D721Med (cell line): ENCODE results near the gene WIF1.

Experiments
- DNase-seq: peaks from one replicate; pipeline ENCODE4 v3.0.0; 2011; ENCODE audit warnings: low spot score; ENCODE audit not compliant: insufficient read length
- FAIRE-seq: peaks from 2 replicates; lab custom pipeline; 2011; peaks lifted over from hg19 to GRCh38; lab: Jason Lieb, UNC
- CTCF ChIP-seq: IDR thresholded peaks from 2 replicates; pipeline ENCODE4 v1.5.1; 2012; ENCODE audit warnings: mild to moderate bottlenecking, control low read depth; ENCODE audit not compliant: insufficient read depth; ENCODE audit errors: missing control alignments

Gene WIF1

GRCh38 chr12:65016881-65017650, 104.0 kb downstream of the WIF1 start:
- TF ChIP-seq CTCF: no peak
- FAIRE-seq (no peak), DNase-seq (no peak)

GRCh38 chr12:65015850-65016249, 105.3 kb downstream of the WIF1 start:
- no peak for FAIRE-seq
- TF ChIP-seq CTCF: no peak
- no peak for DNase-seq

- no peak for DNase-seq
- no peak for TF ChIP-seq CTCF
- FAIRE-seq: no peak
Observed at GRCh38 chr12:65014504-65015271, 106.4 kb downstream of the WIF1 start.

- FAIRE-seq (no peak), DNase-seq (no peak)
- TF ChIP-seq CTCF: no peak
Observed at GRCh38 chr12:65010437-65010836, 110.7 kb downstream of the WIF1 start.

GRCh38 chr12:65005716-65006115, 115.4 kb downstream of the WIF1 start:
- no peak for TF ChIP-seq CTCF
- FAIRE-seq: no peak
- no peak for DNase-seq

GRCh38 chr12:65004270-65004669, 116.8 kb downstream of the WIF1 start:
- FAIRE-seq (no peak), DNase-seq (no peak)
- no peak for TF ChIP-seq CTCF
